Stimulated activated CD4-positive, alpha-beta T cell treated with anti-CD3 and anti-CD28 coated beads, TNF-alpha, amount 100 ng/mL, for 1 hour (primary cell): ENCODE data around the gene TMEM151B.
A peak's percentile ranks its signal among the peaks of the same experiment; 100 is the strongest.
"Not testable (repeated sequence)": the region's sequence is repeated elsewhere in the genome, so short reads cannot be mapped to it uniquely, and the experiment has no call there.

Source experiments
- DNase-seq, 3 donors: peaks; one replicate each; pipeline ENCODE4 v3.0.0-alpha.2; 2020; ENCODE audit warnings: low read depth in 3 of 3, low spot score in 1 of 3

Gene TMEM151B

DNA sequence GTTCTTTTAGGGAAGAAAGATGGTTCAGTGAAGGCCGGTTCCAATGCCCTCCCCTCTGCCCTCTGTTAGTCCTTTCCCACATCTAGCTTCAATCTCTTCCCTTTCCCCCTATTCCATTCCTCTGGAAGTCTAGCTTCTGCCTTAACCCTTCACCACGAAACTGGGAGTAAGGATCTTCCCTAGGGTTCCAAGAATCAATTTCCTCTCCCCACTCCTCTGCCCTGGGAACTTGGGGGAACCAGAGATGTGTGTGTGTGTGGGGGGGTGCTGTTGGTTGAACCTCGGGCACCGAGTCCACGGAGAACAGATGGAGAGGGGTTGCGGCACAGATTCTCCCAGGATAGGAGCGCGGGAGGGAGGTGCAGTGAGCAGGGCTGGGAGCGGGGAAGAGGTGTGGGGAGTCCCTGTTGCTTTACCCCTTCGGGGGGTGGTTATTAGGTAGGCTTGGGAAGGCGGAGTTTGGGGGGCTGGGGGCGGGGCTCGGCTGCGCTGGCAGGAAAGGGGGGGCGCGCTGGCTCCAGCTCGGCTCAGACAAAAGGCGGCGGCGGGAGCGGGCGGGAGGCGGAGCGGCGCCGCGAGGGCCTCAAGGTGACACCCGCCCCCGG lies at the start of gene TMEM151B:
TMEM151B (plus strand) TSS at position 530 of the 605 bp plus-strand sequence. CDS start 293 bp downstream, outside the sequence.
- no peak for DNase-seq

DNA sequence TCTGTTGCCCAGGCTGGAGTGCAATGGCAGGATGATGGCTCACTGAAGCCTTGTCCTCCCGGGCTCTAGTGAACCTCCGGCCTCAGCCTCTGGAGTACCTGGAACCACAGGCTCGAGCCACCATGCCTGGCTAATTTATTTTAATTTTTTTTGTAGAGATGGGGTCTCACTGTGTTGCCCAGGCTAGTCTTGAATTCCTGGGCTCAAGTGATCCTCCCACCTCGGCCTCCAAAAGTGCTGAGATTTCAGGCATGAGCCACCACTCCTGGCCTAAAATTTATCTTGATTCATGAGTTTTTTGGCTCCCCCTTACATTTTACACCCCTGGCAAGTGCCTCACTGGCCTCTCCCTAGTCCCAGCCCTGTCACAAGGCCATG lies 49.3 kb upstream of the TMEM151B start:
- no peak for DNase-seq

DNA sequence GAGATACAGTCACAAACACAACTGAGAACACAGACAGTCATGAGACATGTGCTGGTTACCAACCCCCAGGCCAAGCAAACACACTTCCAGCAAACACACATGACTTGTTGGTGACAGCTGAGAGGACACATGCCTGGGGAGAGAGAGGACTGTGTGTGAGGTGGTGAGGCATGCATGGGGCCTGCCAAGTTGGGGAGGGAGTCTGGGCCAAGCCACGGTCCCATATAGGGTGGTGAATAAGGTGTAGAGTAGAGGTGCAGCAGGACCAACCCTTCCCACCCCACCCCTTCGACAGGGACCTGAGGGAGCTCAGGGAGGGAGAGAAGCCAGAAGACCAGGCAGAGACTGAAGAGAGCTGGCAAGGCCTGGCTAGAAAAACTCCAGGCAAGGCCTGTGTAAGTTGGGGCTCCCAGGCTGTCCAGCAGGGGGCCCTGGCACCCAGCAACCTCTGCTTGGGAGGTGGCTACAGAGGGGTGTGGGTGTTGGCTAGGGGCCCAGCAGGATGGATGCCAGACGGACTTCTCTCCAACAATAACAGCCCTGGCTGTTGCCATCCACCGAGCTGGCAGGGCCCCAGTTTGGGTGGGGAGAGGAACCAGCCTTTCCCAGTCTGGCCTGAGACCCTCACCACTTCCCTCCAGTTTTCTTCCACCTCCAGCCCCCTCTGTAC lies 48.8 kb upstream of the TMEM151B start:
- peak; percentile 53 to 57 (median 54) for DNase-seq

DNA sequence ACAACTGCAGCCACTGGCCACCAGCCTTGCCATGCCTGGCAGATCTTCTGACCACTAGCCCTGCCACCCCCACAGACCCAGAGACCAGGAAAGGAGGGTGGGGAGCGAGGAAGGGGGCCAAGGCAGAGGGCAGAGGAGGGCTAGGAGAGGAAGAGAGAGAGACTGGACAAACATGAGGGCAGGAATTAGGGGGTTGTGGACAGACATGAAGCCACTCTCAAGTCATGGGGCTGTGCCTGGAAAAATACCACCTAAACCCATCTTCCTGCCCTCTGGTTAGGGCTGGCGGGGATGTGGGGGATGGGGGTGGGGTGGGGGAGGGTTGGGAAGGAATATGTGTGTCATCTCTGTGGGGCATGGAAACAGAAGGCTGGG lies 48.3 kb upstream of the TMEM151B start:
- no peak for DNase-seq

DNA sequence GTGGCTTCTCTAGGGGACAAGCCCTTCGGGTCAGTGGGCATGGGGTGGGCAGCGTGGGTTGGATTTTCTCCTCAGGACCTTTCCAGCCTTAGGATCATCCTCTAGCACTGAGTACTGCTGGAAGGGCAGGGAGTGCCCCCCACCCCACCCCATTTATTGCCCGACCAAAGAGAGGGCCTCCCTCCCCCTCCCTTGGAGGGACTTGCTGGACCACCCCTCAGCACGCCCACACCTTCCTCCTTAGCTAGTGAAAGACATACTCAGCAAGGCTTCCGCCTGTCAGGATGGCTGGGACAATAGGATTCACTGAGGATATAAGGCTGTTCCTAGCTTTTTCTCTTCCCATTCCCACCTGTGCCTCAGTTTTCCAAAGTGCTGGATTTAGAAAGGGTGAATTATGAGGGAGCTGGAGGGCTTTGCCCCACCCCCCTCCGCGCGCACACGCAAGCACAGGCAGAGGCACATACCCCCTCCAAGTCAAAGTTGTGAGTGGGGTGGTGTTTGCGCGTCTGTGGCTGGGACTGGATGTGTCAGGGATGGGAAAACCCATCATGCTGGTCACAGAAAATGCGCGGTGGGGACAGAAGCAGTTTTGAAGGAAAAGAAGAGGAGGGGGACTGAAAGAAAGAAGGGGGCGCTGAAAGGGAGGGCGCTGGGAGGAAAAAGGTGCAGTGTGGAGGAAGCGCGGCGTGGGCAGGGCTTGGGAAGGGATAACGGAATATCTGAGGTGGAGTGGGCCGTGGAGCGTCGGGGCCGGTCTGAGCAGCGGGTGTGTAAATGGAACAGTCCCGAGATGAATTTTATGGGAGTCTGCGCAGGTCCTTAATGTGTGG lies 47.5 kb upstream of the TMEM151B start:
- DNase-seq: no peak

DNA sequence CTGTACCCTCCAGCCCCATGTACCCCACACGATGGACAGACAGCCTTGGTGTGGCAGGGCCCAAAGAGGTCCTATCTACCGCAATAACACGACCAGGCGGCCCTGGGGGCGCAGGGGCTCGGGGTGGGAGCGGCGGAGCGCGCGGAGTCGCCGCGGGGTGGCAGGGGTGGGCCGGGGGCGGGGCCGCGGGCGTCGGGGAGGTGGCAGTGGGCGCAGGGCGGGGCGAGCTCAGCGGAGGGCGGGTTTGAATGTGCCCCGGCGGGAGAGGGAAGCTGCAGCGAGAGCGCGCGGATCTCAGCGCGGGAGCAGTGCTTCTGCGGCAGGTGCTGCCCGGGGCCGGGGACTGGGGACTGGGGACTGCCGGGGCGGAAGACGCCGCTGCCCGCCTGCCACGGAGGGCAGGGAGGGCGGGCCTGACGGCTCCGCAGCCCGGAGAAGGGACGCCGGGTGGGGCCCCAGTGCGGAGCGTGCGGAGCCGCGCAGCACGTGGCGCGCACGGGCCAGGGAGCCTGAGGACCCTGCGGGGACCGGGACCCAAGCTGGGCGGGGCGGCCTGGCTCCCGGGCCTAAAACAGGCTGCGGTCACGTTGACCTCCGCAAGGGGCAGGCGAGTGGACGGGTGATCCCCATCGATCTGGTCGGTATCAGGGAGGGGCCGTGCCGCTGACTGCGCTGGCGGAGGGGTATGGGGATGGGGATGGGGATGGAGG lies 46.8 kb upstream of the TMEM151B start, which contains the start of gene SLC29A1:
SLC29A1 (plus strand) TSS at position 277 of the 710 bp plus-strand sequence. CDS start 3,719 bp downstream, outside the sequence.
- DNase-seq: peak; percentile 54 to 83 (median 60)

DNA sequence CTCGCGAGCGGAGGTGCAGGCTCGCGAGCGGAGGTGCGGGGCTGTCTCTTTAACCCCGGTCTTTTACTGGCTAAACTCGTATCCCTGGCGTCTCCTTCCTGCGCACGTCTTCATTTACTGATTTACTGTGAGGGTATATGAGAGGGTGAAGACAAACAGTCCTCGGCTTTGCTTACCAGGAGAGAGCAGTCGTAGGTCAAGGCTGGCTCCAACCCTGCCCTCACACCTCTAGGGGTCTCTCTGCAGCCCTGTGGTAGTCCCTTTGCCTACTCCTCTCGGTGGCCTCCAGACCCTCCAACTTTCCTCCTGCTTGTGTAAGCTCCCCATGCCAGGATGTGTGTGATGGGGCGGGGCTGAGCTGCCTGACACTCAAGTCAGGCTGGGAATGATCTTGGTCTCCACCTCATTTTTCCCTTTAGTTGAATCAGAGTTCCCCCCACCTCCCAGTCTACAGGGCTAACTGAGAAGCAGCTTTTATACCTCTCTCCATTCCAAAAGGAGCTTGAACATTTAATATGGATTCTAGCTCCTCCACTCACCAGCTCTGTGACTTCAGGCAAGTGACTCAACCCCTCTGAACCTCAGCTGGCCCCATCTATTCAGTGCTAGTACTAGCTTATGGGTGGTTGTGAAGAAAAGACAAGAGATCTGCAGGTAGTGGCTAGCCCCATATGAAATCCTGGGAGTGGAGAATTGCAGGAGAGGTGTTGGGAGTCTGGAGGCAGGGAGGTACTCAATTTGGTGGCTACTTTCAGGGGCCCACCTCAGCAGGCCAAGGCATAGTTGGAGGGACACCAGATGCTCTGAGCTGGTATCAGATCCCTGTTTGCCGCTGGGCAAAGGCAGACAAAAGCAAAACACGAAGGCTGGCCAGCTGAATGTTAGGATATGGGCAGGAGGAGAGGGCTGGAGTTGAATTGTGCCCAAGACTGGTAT lies 46.0 kb upstream of the TMEM151B start:
- no peak for DNase-seq

DNA sequence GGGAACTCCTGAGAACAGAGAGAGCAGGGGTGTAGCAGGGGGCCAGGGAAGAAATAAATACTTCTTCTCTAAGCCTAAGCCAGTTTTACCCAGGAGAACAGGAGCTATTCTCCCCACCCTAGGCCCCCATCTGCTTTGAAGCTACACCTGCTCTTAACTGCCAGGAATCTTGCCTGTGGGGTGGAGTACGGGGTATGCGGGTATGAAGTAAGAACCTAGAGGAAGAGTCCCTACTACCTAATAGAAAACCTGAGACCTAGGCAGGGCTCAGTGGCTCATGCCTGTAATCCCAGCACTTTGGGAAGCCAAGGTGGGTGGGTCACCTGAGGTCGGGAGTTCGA lies 45.3 kb upstream of the TMEM151B start:
- DNase-seq: no peak

DNA sequence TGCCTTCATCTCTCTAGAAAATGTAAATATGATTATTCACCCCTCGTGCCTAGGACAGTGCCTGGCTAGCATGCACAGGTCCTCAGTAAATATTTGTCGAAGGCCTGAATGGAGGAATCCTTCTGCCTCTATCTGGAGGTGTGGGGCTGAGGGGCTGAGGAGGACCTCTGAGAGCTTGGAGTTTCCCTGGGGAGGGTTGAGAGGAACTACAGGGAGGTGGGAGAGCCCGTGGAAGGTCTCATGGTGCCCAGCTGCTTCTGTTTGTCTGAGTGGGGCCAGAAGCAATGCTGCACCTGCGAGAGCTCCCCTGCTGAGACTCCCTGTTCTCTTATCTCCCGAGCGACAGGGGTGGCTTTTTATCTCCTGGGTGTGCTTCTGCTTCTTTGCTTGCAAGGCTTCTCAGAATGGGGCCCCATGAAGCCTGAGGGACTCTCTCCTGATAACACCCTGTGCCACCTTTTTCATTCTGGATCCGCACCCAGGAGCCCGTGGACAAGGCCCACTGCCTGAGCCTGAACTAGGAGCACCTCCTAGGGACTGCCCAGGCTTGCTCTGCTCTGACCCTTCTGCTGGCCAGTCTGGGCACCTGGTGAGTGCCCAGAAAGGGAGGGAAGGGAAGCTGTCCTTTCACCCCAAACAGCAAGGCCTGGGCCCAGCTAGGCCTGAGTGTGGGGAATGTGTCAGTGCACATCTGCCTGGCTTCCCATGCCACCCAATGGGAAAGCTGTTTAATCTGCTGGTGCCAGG lies 44.5 kb upstream of the TMEM151B start:
- no peak for DNase-seq

DNA sequence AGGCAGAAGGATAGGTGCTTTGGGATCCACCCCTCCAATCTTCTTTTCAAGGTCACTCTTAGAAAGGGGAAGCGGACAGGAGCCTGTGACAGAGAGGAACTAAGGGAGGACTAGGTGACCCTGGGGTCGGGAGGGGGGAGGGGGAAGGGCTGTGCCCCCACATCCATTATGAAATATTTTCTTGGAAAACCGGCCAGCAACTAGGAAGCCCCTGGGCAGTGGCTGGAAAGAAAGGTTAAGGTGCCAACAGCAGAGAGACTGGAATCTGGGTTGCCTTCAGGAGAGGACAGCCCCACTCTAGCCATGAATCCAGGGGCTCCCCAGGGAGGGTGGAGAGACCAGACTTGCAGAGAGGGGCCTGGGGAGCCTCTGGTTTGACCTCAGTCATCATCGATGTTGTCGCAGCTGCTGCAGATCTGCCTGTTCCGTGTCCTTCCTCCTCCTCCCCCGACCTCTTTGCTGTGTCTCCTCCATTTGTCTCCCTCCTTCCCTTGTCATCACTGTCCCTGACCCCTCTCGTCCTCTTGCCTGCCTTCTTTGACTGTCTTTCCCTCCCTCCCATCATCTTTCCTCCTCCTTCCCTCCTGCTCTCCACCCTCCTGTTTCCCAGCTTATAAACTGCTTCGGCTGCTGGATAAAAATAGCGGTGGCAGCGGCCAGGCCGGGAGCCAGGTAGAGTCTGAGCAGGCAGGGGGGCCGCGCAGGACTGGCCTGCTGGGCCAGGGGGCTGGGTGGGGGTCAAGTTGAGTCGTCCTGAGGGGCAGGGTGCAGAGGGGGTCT lies 43.7 kb upstream of the TMEM151B start:
- no peak for DNase-seq

DNA sequence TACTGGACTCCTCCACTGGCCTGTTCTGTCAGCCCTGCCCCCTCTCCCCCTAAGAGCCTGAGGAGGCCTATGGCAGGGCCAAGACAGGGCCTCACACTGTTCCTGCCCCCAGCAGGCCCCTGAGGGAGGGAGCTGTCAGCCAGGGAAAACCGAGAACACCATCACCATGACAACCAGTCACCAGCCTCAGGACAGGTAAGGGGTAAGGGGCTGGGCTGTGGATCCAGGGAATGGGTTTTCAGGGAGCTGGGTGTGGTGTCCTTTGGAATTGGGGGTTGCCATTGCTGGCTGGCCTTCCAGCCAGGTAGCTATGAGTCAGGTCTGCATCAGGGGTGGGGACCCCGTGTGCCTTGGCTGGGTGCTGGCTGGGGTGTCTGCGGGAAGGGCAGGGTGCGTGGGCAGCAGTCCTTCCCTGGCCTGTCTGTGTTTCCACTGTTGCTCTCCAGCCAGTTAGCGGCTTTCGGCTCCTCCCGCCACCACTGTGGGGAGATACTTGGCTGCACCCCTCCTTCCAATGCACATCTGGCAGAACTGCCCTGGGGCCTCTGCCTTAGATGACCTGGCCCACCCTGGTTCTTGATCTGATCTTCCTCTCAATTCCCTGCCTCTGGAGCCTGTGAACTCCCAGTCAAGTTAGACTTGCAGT lies 43.0 kb upstream of the TMEM151B start:
- no peak for DNase-seq

DNA sequence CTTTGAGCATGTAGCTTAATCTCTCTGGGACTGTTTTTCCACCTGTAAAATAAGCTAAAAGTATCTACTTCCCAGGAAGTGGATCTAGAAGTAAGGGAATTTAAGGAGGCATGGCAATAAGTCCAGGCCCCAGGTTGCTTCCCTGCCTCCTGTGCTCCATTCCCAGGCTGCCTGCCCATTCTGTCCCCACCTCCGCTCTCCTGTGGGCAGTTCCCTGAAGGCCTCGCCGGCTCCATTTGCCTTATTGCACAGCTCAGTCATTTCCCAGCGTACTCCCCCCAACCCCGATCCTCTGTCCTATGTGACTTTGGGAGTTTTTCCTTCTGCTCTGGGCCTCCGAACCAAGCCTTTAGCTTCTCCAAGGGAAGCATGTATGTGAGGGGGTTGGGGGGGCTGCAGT lies 42.2 kb upstream of the TMEM151B start:
- DNase-seq: no peak

DNA sequence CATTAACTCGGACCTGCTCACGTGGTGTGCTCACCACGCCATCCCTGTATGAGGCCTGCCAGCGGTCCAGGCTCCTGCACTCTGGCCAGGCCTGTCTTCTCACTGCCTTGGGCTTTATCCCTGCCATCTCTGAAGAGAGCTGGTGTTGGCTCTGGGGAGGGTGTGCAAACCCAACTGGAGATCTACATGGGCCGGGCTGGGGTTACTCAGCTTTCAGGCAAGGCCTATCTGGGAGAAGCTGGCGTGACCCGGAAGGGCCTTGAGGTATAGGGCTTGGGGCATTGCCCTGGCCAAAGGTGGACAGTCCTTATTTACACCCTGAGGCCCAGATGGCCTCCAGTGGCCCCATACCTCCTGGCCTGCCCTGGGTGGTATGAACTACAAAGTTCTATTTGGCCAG lies 41.8 kb upstream of the TMEM151B start:
- no peak for DNase-seq

DNA sequence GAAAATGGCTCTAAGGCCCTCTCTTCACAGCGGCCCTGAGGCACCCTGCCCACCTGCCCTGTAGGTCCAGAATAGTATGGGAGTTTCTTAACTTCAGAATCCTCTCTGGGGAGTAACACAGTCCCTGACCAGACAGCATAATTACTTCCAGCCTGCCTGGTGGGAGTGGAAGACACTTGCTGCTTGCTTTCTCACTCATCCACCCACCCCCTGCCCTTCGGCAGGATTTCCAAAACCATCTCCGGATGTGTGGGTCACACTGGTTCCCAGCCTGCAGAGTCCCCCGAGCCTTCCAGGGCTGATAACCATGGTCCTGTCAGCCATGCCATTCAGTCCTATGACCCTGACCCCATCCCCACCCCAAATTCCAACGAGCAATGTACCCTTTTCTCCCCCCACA lies 41.4 kb upstream of the TMEM151B start:
- no peak for DNase-seq

DNA sequence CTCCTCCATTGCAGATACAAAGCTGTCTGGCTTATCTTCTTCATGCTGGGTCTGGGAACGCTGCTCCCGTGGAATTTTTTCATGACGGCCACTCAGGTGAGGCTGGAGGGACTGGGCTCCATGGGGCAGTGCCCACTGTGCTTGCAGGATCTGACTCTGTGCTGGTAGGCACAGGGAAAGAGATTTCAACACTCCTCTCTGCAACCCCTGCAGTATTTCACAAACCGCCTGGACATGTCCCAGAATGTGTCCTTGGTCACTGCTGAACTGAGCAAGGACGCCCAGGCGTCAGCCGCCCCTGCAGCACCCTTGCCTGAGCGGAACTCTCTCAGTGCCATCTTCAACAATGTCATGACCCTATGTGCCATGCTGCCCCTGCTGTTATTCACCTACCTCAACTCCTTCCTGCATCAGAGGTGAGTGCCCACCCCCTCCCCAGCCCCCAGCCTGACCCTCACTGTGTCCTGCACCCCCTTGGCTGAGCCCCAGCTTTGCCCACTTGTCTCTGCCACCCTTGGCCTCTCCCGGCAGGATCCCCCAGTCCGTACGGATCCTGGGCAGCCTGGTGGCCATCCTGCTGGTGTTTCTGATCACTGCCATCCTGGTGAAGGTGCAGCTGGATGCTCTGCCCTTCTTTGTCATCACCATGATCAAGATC lies 40.7 kb upstream of the TMEM151B start:
- no peak for DNase-seq

DNA sequence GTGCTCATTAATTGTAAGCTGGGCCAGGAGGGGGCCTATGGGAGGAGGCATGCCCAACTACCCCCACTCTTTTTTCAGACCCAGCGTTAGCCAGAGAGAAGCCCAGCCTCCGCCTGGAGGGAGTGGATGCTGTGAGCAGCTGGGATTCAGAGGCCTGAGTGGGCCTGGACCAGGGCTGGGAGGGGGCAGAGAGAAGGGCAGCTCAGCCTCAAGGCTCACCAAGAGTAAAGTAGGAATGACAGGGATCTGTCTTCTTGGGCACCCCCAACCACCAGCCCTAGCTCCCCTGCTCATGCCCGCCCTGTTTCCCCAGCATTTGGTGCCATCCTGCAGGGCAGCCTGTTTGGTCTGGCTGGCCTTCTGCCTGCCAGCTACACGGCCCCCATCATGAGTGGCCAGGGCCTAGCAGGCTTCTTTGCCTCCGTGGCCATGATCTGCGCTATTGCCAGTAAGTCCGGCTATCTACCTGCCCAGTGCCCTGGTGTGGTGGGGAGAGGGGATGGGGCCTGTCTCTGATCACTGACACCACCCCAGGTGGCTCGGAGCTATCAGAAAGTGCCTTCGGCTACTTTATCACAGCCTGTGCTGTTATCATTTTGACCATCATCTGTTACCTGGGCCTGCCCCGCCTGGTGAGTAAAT lies 40.1 kb upstream of the TMEM151B start:
- no peak for DNase-seq

DNA sequence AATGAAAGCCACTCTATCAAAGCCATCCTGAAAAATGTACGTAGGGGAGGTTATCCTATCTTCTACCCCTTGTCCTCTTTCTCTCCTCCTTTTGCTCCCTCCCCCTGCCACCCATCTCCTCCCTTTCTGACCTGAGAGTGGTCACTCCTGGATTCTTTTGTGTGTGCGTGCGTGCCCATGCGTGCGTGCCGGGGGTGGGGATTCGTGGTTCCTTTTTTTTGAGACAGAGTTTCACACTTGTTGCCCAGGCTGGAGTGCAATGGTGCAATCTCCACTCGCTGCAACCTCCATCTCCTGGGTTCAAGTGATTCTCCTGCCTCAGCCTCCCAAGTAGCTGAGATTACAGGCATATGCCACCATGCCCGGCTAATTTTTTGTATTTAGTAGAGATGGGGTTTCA lies 38.8 kb upstream of the TMEM151B start:
- DNase-seq: not testable (repeated sequence)
